Activated T-helper 2 cell treated with anti-CD3 and anti-CD28 coated beads, Interferon-gamma antibody, Interleukin-2, Interleukin-4, amounts not matched to agents 10 μg/mL and 5 μg/mL and 100 μg/mL, durations not matched to agents 14 hours and 24 hours and 36 hours (primary cell): ENCODE data around the gene C1orf116. TPM values are rescaled to one million over a fixed set of nuclear protein-coding genes. Genes with fewer than 3 reads are reported as not detected.

Experiments used
- DNase-seq: peaks from one replicate; pipeline ENCODE4 v3.0.0; 2021; ENCODE audit warnings: low spot score
- H3K27ac Mint-ChIP-seq: one replicate; pipeline ENCODE4 v1.8.0; 2021; ENCODE audit warnings: mixed read lengths
- H3K27me3 Mint-ChIP-seq: one replicate; pipeline ENCODE4 v1.8.0; 2021; ENCODE audit warnings: low read depth, mixed read lengths
- H3K36me3 Mint-ChIP-seq: one replicate; pipeline ENCODE4 v1.8.0; 2021; ENCODE audit warnings: low read depth, mixed read lengths
- H3K4me1 Mint-ChIP-seq: one replicate; pipeline ENCODE4 v1.8.0; 2021; ENCODE audit warnings: low read depth, mixed read lengths
- H3K4me3 Mint-ChIP-seq: one replicate; pipeline ENCODE4 v1.8.0; 2021; ENCODE audit warnings: low read depth, mild to moderate bottlenecking, moderate library complexity, mixed read lengths
- H3K9me3 Mint-ChIP-seq: one replicate; pipeline ENCODE4 v1.8.0; 2021; ENCODE audit warnings: mixed read lengths
- intact Hi-C: fragments of 100-400 bp; cut with micrococcal nuclease; formaldehyde crosslinking; loops from one replicate; pipeline ENCODE4 v1.15.1; 2023
- total RNA-seq: library from RNA; stranded (reverse); gene quantifications from 2 replicates; pipeline ENCODE4 v1.2.3, GENCODE V29; 2022

C1orf116 gene
- total RNA-seq, 1 donor from 2014 or later: not detected

DNA sequence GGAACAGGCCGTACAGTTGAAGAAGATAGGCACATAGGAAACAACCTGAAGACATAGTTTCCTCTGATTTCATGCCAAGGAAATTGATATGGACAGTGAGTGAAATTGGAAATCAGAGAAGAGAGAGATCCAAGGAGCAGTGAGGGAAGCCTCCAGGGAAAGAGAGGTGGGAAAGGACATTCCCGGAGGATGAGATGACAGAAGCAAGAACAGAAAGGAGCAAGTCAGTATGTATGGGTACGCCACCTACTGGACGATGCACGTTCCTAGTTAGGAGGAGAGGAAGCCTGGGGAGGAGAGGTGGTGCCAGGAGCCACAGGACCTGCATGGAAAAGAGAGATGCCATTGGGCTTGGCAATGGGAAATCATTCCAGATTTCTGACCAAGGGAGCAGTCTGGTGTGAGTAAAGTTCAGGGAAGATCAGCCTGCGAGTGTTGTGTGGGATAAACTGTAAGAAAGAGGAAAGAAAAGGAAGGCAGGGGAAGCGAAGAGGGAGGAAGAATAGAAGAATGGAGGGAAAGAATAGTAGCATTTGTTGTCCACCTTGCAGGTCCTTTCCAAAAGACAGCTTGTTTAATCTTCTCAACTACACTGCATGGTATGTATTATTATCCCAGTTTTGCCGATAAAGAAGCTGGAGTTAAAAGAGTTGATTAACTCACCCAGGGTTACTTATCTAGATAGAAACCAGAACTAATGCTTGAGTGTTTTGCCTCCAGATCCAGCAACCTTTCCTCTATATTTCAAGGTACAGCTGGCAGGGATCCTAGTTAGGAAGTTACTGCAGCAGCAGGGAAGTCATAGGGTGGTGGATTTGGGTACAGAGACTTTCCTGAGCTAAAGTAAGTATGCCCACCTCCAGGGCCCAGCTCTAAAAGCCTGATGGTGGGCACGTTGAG is 27.4 kb downstream of the C1orf116 start:
- intact Hi-C loops: loop anchor here (10.0 kb wide), 1 partner anchor 70 kb away; no protein-coding TSS in a partner anchor
- DNase-seq: no peak
- H3K27me3 Mint-ChIP-seq: peaks cover 24% of the 10 kb centered on the region
- no peaks in the 10 kb centered on the region for H3K9me3 Mint-ChIP-seq
- no peak overlapping the region for H3K27ac Mint-ChIP-seq
- no peaks in the 10 kb centered on the region for H3K36me3 Mint-ChIP-seq
- peaks cover 2% of the 10 kb centered on the region for H3K4me1 Mint-ChIP-seq
- H3K4me3 Mint-ChIP-seq: no peak overlapping the region

GRCh38 chr1:207003210-207003609 is 29.3 kb downstream of the C1orf116 start:
- intact Hi-C loops: loop anchor here (10.0 kb wide), 1 partner anchor 72 kb away; no protein-coding TSS in a partner anchor
- no peaks in the 10 kb centered on the region for H3K36me3 Mint-ChIP-seq

GRCh38 chr1:207002724-207003146 is 29.8 kb downstream of the C1orf116 start:
- H3K36me3 Mint-ChIP-seq: no peaks in the 10 kb centered on the region
- no peak overlapping the region for H3K27ac Mint-ChIP-seq
- H3K27me3 Mint-ChIP-seq: peaks cover 25% of the 10 kb centered on the region
- DNase-seq: no peak
- intact Hi-C loops: loop anchor here (10.0 kb wide), 1 partner anchor 72 kb away; no protein-coding TSS in a partner anchor
- peaks cover 2% of the 10 kb centered on the region for H3K4me1 Mint-ChIP-seq
- no peak overlapping the region for H3K4me3 Mint-ChIP-seq
- H3K9me3 Mint-ChIP-seq: no peaks in the 10 kb centered on the region

More at GRCh38 chr1:207003210-207003609, 29.3 kb downstream of the C1orf116 start:
- H3K4me3 Mint-ChIP-seq: no peak overlapping the region
- peaks cover 25% of the 10 kb centered on the region for H3K27me3 Mint-ChIP-seq
- DNase-seq: no peak
- H3K4me1 Mint-ChIP-seq: peaks cover 2% of the 10 kb centered on the region
- no peak overlapping the region for H3K27ac Mint-ChIP-seq
- H3K9me3 Mint-ChIP-seq: no peaks in the 10 kb centered on the region

DNA sequence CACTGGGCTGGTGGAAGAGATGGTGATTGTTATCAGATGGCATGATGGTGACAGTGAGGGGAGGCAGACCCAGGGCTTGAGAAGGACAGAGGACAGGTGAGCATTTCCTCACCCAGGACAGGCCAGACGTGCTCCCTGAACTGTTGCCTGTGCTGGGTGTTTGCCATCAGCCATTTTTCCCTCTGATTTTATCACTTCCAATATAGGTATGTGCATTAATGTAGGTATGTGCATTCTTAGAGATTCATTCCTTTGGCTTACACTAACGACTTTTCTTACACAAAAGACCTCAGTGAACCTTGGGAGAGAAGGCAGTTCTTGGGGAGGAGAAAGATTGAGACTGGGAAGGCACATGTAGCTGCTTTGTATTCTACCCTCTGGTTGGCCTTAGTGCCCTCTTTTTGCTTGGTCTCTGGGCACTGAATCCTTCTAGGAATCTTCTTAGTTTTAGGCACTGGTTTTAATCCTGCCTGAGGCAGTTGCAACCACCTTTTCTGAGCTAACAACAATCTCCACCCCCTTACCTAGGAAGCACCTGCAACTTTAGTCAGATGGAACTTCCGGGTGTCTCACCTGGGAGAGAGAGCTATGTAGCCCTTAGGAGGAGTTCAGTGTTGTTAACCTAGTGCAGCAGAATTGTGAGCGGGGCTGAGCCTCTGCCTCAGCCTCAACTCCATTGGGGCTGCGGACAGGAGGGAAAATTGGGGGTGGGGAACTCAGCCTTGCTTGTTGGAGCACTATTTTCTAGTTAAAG is 30.9 kb downstream of the C1orf116 start:
- H3K4me3 Mint-ChIP-seq: no peak overlapping the region
- intact Hi-C loops: loop anchor here (10.0 kb wide), 1 partner anchor 73 kb away; no protein-coding TSS in a partner anchor
- no peak for DNase-seq
- H3K27me3 Mint-ChIP-seq: peaks cover 27% of the 10 kb centered on the region
- H3K4me1 Mint-ChIP-seq: peaks cover 2% of the 10 kb centered on the region
- no peaks in the 10 kb centered on the region for H3K36me3 Mint-ChIP-seq
- no peak overlapping the region for H3K27ac Mint-ChIP-seq
- H3K9me3 Mint-ChIP-seq: no peaks in the 10 kb centered on the region

DNA sequence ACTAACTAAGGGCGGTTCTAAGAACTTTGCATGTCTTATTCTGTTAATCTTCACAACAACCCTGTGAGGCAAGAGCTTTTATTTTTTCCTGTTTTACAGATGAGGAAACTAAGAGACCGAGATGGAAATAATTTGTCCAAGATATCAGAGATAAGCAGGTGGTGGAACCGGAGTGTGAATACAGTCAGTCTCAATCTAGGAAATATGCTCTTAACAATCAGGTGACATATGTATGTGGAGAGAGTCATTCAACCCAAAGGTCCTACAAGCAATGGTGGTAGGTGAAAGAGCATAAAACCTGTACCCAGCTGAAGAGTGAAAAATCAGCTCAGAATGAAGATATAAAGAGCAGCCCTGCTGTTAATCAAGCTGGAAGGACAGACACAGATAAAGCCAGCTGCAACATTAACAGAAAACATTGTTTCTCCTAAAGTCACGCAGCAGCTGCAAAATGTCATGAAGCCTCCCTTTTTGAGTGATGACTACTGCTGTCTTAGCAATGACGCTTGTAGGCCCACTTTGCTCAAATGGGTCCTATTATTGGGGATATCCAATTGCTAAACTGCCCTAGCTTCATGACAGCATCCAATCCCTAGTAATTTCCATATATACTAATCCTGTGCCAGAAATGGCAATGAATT is 31.8 kb downstream of the C1orf116 start:
- intact Hi-C loops: loop anchor here (10.0 kb wide), 1 partner anchor 74 kb away; no protein-coding TSS in a partner anchor
- H3K27me3 Mint-ChIP-seq: peaks cover 28% of the 10 kb centered on the region
- H3K9me3 Mint-ChIP-seq: no peaks in the 10 kb centered on the region
- H3K36me3 Mint-ChIP-seq: no peaks in the 10 kb centered on the region
- H3K4me3 Mint-ChIP-seq: no peak overlapping the region
- no peak for DNase-seq
- no peak overlapping the region for H3K27ac Mint-ChIP-seq
- peaks cover 2% of the 10 kb centered on the region for H3K4me1 Mint-ChIP-seq

DNA sequence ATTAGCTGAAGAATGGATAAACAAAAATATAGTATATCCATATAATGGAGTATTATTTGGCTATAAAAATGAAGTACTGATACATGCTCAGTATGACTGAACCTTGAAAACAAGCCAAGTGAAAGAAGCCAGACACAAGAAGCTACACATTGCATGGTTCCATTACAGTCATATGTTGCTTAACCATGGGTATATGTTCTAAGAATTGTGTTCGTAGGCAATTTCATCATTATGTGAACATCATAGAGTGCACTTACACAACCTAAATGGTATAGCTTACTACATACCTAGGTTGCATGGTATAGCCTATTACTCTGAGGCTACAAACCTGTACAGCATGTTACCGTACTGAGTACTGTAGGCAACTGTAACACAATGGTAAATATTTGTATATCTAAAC is 33.7 kb downstream of the C1orf116 start:
- Mint-ChIP-seq H3K36me3 (no peaks in the 10 kb centered on the region), H3K9me3 (no peaks in the 10 kb centered on the region), H3K27ac (no peak overlapping the region), H3K4me1 (no peaks in the 10 kb centered on the region), H3K27me3 (peaks cover 39% of the 10 kb centered on the region), H3K4me3 (no peak overlapping the region)
- intact Hi-C loops: no loop called here
- no peak for DNase-seq

DNA sequence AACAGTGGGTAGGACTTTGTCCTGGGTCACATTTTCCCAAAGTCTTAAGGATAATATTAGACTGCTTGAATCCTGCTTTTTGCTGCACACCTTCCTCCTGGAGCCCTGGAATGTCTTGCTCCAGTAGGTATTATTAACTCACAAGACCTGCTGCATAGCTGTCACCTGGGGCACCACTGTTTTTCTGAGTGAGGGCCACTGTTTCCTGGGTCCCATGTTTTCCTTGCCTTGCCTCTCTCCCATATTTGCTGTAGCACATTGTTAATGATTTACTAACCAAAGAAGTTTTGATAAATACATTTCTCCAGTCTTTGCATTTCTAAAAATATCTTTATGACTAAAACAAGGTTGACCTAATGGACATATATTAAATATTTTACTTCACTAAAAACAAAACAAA is 39.8 kb downstream of the C1orf116 start:
- no peak for DNase-seq
- no peaks in the 10 kb centered on the region for H3K36me3 Mint-ChIP-seq
- H3K4me3 Mint-ChIP-seq: no peak overlapping the region
- H3K9me3 Mint-ChIP-seq: no peaks in the 10 kb centered on the region
- no peaks in the 10 kb centered on the region for H3K4me1 Mint-ChIP-seq
- H3K27me3 Mint-ChIP-seq: peaks cover 64% of the 10 kb centered on the region
- intact Hi-C loops: no loop called here
- no peak overlapping the region for H3K27ac Mint-ChIP-seq

DNA sequence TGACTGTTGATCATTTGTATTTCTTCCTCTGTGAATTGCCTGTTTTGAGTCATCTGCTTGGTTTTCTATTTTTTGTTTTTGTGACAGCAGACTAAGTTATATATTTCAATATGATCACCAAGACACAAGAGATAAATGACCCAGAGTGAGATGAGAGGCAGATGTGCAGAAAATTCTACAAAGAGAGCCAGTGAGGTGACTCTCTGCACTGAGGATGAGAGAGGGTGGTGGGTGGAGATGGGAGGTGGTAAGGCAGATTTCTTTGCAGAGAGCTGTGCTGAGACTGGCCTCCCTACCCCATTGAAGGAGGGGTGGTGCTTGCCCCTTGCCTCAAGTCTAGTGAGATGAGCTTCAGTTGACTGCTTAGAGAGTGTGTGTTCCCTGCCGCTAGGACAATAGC is 44.7 kb downstream of the C1orf116 start:
- H3K27ac Mint-ChIP-seq: no peak overlapping the region
- intact Hi-C loops: no loop called here
- DNase-seq: no peak
- H3K4me3 Mint-ChIP-seq: no peak overlapping the region
- H3K27me3 Mint-ChIP-seq: peaks cover 53% of the 10 kb centered on the region
- H3K4me1 Mint-ChIP-seq: no peaks in the 10 kb centered on the region
- H3K9me3 Mint-ChIP-seq: no peaks in the 10 kb centered on the region
- no peaks in the 10 kb centered on the region for H3K36me3 Mint-ChIP-seq

DNA sequence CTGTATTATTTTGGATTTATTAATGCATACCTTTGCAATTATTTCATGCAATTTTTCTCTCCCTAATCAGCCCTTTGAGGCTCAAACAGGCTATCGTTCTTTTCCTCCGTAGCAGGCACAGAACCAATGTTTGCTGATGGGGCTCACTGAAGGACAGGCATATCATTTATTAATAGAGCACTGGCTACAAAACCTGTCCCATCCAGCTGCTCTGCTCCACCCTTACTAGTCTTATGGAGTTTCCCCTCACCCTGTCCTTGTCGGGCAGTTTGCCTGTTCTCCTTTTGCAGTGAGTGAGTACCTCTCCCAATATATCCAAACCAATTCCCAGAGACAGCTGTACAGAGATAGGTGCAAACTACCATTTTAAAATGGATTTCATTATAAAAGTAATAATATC is 45.7 kb downstream of the C1orf116 start:
- no peaks in the 10 kb centered on the region for H3K36me3 Mint-ChIP-seq
- no peaks in the 10 kb centered on the region for H3K9me3 Mint-ChIP-seq
- no peaks in the 10 kb centered on the region for H3K4me1 Mint-ChIP-seq
- H3K27ac Mint-ChIP-seq: no peak overlapping the region
- no peak overlapping the region for H3K4me3 Mint-ChIP-seq
- DNase-seq: no peak
- intact Hi-C loops: no loop called here
- H3K27me3 Mint-ChIP-seq: peaks cover 51% of the 10 kb centered on the region

DNA sequence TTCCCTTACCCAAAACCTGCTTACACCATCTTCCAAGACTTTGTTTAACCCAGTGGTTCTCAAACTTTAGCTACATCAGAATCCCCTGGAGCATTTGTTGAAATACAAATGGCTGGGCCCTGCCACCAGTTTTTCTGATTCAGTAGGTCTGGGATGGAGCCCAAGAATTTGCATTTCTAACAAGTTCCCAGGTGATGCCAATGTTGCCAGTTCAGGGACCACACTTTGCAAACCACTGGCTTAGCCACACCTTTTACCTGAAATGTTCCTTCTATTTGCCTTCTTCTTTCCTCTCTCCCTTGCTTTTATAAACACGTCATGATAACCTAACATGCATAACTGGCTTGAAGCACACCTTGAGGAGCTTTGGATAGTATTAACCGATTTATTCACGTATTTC is 46.2 kb downstream of the C1orf116 start:
- intact Hi-C loops: no loop called here
- no peaks in the 10 kb centered on the region for H3K4me1 Mint-ChIP-seq
- no peaks in the 10 kb centered on the region for H3K9me3 Mint-ChIP-seq
- H3K27me3 Mint-ChIP-seq: peaks cover 48% of the 10 kb centered on the region
- H3K27ac Mint-ChIP-seq: no peak overlapping the region
- no peak for DNase-seq
- no peak overlapping the region for H3K4me3 Mint-ChIP-seq
- no peaks in the 10 kb centered on the region for H3K36me3 Mint-ChIP-seq

- H3K4me1 Mint-ChIP-seq: no peaks in the 10 kb centered on the region
- H3K36me3 Mint-ChIP-seq: no peaks in the 10 kb centered on the region
- no peak for DNase-seq
- H3K9me3 Mint-ChIP-seq: no peaks in the 10 kb centered on the region
- no peak overlapping the region for H3K4me3 Mint-ChIP-seq
- no peak overlapping the region for H3K27ac Mint-ChIP-seq
- peaks cover 50% of the 10 kb centered on the region for H3K27me3 Mint-ChIP-seq
- intact Hi-C loops: no loop called here
Measured at GRCh38 chr1:206985162-206985749, 47.3 kb downstream of the C1orf116 start.

- Mint-ChIP-seq H3K36me3 (no peaks in the 10 kb centered on the region), H3K4me3 (no peak overlapping the region), H3K27me3 (peaks cover 54% of the 10 kb centered on the region), H3K9me3 (no peaks in the 10 kb centered on the region), H3K4me1 (no peaks in the 10 kb centered on the region), H3K27ac (no peak overlapping the region)
- intact Hi-C loops: loop anchor here (5.0 kb wide), 3 partner anchors 115 to 350 kb away; partner anchors contain the start of gene IL20
- DNase-seq: peak; percentile 20
Measured at GRCh38 chr1:206982216-206982615, 50.3 kb downstream of the C1orf116 start.
